Stimulated activated naive CD8-positive, alpha-beta T cell treated with anti-CD3 and anti-CD28 coated beads, Interleukin-15, Interleukin-2, amounts not matched to agents 100 U/mL and 50 U/mL, for 24 hours (primary cell): ENCODE data around the gene ZNF619.

Source experiments
- ATAC-seq: fragments of 150-1000 bp; cut with Tn5 transposase; one replicate; pipeline ENCODE4 v1.10.0; 2021
- DNase-seq: peaks from one replicate; pipeline ENCODE4 v3.0.0; 2021

Gene ZNF619

DNA sequence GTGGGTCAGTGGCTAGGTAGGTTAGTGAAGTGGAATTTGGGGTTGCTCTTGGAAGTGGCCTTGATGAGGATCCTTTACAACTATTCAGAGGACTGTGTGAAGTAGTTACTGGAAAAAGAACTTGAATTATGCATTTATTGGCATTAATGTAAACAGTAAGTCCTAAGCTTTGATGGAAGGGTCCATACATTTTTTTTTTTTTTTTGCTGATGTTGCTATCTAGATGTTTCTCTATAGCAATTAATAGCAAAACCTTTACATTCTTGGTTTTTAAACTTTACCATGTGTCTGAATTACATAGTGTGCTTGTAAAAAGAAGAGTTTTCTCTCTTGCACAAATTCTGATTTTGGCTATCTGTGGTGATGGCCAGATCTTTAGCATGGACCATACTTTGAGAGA is 57.4 kb downstream of the ZNF619 start:
- ATAC-seq (no peak), DNase-seq (no peak)
